GM18861 (cell line): ENCODE results near the gene MOV10L1.
"Not testable (repeated sequence)": the region's sequence is repeated elsewhere in the genome, so short reads cannot be mapped to it uniquely, and the experiment has no call there.

Experiments used
- ATAC-seq: cut with Tn5 transposase; IDR thresholded peaks from one replicate; pipeline ENCODE4 v1.9.1; 2021; ENCODE audit not compliant: unreplicated experiment

MOV10L1 gene

DNA sequence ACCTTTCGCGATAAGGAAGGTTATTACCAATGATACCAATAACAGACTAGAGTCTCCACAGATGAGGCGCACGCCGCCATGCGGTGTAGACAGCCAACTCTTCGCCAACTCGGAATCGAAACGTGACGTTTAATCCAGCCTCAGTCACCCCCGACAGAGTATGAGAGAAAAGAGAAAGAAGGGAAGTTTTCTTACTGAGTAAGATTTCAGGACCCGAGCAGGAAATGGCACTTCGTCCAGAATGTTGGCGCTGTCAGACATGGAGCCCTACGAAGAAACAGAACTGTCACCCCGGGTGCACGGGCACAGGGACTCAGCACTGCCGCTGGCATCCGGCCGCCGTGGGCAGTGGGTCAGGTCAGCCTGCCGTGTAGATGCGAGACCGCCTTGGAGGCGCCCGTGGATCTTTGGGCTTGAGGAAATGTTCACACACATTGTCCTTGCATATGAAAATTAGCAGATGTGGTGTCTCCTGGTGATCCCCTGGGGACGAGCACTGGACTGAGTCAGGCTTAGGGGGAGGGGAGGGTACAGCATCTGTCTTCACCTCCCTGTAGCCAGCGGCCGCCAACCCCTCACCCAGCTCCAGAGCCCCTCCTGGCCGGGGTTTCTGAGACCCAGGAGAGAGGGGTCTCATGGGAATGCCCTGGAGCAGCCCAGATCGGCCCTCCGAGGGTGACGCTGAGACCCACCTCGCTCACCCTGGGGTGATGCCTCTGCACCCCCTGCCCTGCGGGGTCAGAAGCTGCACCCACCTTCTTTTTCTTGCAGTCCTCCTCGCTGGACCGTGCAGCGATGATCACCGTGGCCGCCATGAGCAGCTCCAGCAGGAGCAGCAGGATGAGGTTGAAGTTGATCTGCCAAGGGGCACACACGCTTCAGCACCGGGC, 12.9 kb upstream of the MOV10L1 start:
- no peak for ATAC-seq

GRCh38 chr22:50078246-50078645, 11.6 kb upstream of the MOV10L1 start:
- ATAC-seq, result no peak

- no peak for ATAC-seq
These were observed 11.0 kb upstream of the MOV10L1 start for GRCh38 chr22:50078761-50079160.

GRCh38 chr22:50080077-50080465, 9.7 kb upstream of the MOV10L1 start:
- no peak for ATAC-seq

DNA sequence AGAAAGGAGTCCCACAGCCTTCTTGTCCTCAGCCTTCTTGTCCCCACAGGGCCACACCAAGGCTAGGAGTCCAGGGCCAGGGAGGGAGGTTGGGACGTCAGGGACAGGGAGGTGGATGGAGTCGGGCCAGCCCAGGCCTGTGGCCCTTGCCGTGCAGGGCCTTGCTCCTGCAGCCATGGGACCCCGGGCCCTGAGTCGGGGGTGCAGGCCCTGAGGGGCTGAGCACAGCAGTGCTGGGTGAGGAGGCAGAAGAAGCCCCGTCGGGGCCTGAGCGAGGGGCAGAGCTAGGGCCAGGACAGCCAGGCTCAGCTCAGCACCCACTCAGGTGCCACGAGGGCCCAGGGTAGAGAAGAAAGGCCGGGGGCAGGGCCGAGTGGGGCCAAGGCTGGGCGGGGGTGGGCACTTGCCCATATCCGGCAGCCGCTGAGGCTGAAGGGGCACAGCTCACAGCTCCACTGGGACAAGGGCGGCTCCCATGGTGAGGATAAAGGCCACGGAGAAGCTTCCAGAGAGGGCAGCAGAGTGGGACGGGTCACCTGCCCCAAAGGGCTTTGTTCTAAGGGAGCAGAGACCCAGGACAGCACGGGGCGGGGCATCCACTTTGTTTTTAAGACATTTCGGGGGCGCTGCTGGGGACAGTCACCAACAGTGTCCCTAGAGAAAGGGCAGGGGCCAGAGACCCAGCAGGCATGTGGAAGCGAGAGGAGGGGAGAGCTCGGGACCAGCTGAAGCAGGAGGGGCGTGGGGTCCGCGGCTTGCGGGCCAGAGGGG, 8.2 kb upstream of the MOV10L1 start:
- ATAC-seq, result no peak

DNA sequence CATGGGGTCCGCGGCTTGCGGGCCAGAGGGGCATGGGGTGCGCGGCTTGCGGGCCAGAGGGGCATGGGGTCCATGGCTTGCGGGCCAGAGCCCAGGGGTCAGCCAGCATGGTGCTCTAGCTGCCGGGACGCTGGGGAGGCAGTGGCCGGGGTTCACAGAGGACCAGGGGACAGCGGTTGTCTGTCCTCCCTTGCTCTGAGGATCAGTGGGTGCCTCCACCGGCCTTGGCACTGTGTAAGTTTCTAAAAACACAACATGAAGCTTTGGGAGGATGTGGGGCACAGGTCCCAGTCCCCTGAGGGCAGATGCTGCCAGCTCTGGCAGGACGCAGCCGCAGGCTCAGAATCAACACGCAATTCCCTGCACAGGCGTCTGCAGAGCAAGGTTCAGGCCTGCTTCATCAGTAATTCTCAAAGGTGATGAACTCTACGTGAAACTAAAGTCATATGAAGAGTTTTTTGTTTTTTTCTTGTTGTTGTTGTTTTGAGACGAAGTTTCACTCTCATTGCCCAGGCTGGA, 7.5 kb upstream of the MOV10L1 start:
- no peak for ATAC-seq

DNA sequence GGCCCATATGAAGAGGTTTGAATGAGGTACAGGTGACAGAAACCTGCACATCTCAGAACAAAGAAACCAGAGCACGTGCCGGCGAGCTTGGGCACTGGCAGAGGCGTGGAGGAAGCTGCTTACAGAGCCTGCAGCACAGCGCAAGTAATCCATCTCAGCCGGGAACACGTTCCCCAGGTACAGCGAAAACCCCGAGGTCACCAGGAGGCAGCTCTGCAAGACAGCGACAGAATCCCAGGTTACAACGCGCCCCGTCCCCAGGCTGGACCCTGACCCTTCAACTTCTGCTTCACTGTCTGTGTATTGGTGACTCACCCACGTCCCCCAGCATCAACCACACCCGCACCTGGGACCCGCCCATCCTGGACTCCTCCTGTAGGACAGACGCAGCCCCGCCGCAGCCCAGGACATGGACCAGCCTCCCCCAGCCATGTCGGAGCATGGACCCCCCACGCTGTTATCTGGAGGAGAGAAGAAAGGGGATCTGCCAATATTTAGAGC, 6.8 kb upstream of the MOV10L1 start:
- ATAC-seq, result no peak

DNA sequence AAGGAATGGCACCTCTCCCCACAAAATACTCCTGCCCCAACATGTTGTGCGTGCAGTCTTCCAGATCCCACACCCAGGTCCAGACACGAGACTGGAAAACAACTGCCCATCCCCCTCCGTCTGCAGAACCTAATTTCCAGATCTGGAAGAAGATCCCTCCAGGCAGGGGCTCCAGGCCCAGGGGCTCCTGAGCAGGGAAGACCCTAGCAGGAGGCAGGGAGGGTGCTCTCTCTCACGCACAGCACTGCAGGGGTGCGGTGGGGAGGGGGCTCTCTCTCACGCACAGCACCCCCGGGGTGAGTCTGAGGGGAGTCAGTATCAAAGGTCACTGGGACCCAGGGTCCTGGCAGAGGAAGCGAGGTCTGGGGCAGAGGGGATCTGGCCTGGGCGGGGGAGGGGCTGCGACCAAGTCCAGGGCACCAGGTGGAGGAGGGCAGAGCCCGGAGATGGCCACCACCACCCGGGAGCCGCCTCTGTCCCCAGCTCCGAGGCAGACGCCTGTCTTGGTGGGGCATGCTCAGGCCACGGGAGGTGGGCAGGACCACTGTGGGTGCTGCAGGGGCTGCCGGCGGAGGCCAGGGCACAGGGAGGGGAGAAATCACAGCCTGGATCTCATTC, 6.2 kb upstream of the MOV10L1 start:
- no peak for ATAC-seq

GRCh38 chr22:50084080-50084477, 5.7 kb upstream of the MOV10L1 start:
- ATAC-seq, result no peak

GRCh38 chr22:50084614-50085021, 5.2 kb upstream of the MOV10L1 start:
- no peak for ATAC-seq

DNA sequence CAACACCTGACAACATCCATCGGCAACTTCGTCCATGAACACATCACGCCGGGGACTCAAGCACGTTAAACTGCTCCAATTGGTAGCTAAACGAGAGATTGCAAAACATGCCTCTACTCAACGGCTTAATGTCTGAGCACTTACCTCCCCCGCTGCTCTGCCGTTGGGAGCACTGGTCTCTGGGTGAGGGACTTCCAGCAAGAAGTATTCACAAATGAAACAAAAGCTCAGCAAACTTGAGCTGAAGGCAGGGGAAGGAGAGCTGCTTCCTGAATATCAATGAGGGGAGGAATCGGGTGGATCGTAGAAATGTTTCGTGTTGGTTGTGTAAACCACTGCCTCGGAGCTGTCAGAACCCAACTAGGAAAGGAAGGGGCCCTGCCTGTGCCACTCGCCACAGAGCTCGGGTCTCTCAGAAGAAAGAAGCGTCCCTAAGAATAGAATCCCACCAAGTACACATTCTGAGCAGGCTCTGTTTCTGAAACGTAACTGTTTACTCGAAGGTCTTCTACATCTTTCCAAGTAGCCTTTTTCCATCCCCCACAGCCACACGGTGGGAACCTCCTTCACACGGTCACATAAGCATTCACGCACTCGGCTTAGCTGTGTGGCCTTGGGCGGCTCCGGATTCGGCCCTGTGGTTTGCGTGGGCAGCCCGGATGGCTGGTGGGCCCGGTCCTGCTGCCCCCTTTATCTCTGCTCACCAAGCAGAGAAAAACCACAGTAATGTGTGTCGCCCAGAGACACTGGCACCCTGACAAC, 4.4 kb upstream of the MOV10L1 start, which contains the start of gene MLC1:
Gene MLC1, minus strand, starts transcription at position 216 of the 762 bp plus-strand sequence. CDS start 524 bp downstream, outside the sequence.
- ATAC-seq, result no peak

DNA sequence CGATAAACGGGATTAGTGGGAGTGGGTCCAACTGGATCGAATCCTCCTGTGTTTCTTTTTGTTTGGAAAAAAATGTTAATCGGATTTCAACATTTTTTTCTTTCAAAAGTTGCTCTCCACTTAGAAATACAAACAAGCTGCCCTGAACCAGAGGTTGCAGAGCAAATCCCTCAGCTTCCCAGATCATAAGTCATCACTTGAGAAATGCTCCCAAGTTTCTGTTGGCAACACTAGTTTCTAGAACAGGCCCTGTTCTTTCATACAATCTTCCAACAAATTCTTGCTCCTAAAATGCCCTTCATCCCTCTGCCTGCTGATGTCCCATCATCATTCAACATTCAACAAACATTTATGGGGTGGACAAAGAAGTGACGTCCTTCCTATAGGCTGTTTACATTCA, 3.3 kb upstream of the MOV10L1 start:
- no peak for ATAC-seq

DNA sequence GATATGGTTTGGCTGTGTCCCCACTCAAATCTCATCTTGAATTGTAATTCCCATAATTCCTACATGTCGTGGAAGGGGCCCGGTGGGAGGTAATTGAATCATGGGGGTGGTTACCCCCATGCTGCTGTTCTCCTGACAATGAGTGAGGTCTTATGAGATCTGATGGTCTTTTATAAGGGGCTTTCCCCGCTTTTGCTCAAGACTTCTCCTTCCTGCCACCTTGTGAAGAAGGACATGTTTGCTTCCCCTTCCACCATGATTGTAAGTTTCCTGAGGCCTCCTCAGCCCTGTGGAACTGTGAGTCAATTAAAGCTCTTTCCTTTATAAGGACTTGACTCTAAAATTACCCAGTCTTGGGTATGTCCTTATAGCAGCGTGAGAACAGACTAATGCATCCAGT, 2.8 kb upstream of the MOV10L1 start:
- ATAC-seq, result not testable (repeated sequence)

GRCh38 chr22:50087646-50088045, 2.2 kb upstream of the MOV10L1 start:
- ATAC-seq, result no peak

GRCh38 chr22:50088096-50088495, 1.7 kb upstream of the MOV10L1 start:
- ATAC-seq, result no peak

- ATAC-seq, result no peak
These were observed 575 bp upstream of the MOV10L1 start for GRCh38 chr22:50089231-50089630.

DNA sequence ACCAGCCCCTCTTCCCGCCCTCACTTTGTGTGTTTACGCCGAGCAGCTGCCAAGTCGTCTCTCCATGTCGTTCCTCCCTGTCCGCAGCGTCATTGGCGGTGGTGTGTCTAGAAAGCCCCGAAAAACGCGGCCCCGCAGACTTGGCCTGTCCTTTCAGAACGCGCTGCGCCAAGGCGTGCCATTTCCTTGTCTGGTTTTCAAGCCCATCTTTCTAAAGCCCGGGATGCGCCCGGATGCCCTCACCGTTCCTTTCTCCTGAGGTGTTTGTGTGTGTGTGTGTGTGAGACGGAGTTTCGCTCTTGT, 557 bp downstream of the MOV10L1 start:
- ATAC-seq, result no peak

GRCh38 chr22:50091092-50091768, 1.4 kb downstream of the MOV10L1 start:
- ATAC-seq, result no peak

- ATAC-seq, result no peak
These were observed 2.5 kb downstream of the MOV10L1 start for GRCh38 chr22:50092342-50092741.

GRCh38 chr22:50098052-50098451, 8.2 kb downstream of the MOV10L1 start:
- no peak for ATAC-seq
